HCEC 1CT (cell line): Measurements from ENCODE around the gene TTC34.

Experiments
- DNase-seq: peaks from one replicate; pipeline ENCODE4 v3.0.0-alpha.2; 2017

Gene TTC34

GRCh38 chr1:2829846-2830615, 28.5 kb upstream of the TTC34 start:
- DNase-seq: no peak

DNA sequence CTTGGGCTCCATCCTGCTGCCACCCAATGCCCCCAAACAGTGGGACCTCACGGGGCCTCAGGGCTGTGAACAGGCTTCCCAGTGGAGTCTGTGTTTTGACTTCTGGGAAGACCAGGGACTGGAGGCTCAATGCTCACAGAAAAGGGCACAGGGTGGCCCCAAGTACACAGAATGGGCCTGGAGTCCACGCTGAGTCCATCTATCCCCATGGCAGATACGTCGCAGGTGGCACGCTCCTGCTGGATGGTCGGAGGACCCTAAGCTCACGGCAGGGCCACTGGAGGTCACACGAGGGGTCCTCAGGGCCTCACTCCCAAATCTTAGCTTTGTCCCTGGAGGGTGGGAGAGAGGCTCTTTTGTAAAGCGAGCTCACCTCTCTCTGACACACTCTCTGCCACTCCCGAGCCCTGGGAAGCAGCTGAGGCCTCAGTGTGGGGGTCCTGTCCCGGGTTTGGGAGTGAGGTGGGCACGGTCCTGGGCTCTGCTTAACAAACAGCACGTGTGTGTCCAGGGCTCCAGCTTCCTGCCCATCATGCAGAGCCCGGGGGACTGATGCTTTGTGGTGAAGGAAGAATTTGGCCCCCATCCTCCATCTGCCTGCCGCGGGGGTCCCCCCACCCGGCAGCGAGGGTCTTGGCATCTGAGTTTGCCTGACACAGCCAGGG, 27.2 kb upstream of the TTC34 start:
- DNase-seq: no peak

DNA sequence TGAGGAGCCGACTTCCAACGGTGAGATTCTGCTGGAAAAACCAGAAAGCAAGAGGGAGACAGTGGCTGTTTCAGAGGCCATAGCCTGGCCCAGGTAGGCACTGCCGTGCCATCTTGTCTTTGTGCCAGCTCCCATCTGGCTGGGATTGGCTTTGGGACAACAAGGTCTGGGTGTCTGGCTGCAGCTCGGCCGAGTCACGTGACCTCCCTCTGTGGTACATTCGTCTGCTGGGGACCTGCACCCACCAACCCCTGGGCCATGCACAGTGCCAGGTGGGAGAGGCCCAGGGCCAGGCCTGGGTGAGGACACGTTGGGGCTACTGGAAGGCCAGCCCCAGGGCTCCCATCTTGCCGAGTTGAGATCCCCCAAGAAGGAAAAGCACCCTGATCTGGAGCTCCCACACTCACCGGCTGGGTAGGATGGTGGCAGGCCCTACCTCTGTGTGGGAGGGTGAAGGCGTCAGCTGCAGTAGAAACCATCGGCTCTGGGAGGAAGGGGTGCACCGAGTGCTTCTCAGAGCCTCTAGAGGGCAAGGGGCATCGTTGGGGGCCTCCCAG, 25.3 kb upstream of the TTC34 start:
- no peak for DNase-seq

DNA sequence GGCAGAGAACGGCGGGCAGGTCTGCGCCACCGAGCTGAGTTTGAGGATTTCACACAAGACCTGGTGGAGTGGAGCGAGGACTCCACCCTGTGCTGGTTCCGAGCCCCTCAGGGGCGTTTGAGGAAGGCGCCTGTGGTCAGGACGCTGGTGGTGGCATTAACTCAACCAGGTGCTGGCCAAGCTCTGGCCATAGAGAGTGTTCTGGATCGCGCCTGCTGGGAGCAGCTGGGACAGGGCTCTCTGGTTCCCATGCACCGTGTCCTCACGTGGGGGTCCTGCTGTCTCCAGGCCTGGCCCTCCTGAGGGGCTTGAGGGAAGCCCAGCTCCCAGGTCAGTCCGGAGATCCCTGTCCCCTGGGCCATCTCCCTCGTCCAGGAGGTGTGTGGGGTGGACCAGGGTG, 24.8 kb upstream of the TTC34 start:
- no peak for DNase-seq

DNA sequence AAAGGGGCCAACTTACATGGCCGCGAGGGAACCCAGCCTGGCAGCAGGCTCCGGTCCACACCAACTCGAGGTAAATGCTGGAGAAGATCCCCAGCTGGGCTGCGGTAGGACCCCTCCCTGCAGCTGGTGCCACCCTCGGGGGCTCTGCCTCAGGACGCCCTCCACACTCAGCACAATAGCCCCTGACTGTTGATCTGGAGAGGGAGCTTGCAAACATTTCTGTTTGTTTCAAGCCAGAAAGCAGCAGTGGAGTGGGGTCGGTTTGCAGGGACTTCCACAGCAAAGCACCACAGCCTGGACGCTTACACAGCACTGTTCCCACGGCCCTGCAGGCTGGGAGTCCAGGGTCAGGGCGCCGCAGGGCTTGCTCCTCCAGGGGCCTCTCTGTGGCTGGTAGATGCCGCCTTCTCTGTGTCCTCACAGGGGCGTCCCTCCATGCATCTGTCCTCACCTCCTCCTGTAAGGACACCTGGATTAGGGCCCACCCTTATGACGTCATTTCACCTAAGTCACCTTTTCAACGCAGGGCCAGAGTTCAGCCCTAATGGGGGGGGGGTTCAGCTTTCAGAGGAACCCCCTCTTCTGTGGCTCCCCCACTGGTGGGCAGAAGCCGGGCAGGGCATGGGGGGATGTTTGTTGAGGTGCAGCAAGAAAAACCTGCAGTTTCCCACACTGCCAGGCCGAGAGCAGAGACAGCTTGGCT, 24.1 kb upstream of the TTC34 start:
- no peak for DNase-seq

DNA sequence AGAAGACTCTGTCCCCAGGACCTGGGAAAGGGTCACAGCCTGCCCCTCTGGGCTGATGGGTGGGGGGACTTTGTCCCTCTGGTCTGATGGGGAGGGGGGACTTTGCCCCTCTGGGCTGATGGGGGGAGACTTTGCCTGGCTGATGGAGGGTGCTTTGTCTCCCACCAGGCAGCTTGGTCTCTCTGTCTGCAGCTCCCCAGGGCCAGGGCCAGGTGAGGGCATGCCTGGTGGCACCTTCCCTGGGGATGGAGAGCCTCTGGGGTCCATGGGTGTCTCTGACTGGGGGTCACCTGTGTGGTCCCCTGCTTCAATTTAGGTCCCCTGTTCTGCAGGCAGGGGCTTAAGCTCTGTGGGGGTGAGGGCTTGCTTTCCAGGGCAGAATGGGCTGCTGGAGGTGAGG, 23.5 kb upstream of the TTC34 start:
- no peak for DNase-seq

- no peak for DNase-seq
These were observed 22.6 kb upstream of the TTC34 start for GRCh38 chr1:2823921-2824610.

- no peak for DNase-seq
These were observed 21.2 kb upstream of the TTC34 start for GRCh38 chr1:2822621-2823145.

- no peak for DNase-seq
These were observed 20.6 kb upstream of the TTC34 start for GRCh38 chr1:2821966-2822620.

- no peak for DNase-seq
These were observed 20.0 kb upstream of the TTC34 start for GRCh38 chr1:2821373-2821955.

DNA sequence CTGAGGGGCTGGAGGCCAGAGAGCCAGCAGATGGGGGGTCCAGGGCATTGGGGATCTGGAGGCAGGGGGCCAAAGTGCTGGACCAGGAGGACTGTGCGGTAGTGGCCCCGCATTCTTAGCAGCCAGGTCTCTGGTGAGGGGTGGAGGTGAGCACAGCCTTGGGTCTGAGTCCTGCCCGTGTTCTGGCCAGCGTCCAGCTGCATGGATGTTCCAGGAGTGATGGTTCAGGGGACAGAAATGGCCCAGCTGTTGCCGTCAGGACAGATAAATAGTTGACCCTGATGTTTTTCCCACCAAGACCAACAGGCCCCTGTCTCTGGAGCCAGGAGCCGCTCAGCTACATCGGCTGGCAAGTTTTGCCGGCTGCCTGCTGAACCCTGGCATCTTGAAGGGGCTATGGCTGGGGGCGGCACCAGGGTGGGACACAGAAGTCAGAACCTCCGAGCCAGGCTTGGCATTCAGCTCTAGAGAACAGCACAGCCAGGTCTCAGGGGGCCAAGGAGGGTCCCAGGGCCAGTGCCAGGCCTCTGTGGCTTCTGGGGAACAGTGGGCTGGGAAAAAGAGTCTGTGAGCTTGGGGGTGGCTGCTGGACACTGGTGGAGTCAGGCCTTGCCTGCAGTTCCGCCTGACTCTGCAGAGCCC, 19.4 kb upstream of the TTC34 start:
- no peak for DNase-seq

DNA sequence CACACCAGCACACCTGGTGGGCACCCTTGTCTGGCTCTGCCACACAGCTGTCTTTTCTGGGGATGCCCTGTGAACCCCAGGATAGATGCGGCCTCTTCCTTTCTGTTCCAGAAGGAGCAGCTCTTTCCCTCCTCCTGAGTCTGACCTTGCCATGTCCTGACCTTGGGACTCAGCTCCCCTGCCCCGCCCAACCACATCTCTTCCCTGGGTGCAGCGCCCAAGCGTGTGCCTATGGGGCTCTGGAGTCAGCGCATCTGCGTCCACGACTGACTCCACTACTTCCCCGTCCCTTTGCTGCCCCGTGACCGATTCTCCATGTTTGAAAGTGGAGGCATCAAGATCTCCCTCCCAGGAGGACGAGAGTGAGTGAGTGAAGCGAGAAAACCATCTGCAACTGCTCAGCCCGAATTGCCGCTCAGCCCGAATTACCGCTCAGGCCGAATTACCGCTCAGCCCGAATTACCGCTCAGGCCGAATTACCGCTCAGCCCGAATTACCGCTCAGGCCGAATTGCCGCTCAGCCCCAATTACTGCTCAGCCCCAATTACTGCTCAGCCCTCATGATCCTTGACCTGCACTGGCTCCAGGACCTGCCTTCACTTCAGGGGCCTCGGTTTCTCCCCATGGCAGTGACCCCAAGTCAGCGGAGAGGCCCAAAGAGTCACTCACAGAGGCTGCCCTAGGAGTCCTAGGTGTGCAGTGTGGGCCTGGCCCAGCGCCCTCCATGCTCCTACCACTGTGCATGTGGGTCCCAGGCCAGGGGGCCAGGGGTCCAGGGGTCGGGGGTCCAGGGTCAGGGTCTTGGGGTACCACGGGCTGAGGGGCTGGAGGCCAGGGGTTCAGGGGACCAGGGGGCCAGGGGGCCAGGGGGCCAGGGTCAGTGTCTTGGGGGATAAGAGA, 18.6 kb upstream of the TTC34 start:
- DNase-seq: no peak

DNA sequence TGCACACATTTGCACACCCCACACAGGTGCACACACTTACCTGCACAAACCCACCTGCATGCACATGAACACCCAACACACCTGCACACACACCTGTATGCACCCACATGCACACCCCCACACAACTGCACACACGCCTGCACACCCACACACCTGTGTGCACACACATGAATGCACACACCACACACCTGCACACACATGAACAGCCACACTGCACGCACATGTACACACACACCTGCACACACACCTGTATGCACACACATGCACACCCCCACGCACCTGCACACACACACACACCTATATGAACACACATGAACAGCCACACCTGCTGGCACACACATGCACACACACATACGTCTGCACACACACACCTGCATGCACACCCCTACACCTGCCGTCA, 17.9 kb upstream of the TTC34 start:
- no peak for DNase-seq

- no peak for DNase-seq
These were observed 16.5 kb upstream of the TTC34 start for GRCh38 chr1:2817784-2818564.

DNA sequence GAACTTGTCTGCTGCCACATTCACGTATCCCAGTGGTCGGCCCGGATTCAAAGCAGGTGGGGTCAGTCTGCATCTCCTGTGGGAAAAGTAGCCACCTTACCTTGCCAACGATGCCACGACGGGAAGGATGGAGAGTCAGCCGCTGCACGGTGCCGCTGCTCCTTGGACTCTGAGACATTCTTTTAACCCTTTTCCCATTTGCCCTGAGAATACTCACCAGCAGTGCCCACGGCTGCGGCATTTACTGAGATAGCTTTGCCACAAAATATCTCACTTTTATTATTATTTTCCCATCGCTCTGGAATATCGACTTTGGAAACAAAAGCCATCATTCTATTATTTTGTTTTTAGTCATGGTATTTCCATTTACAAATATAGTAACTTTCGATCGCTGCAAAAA, 15.3 kb upstream of the TTC34 start:
- no peak for DNase-seq

GRCh38 chr1:2815551-2815950, 14.1 kb upstream of the TTC34 start:
- DNase-seq: no peak

DNA sequence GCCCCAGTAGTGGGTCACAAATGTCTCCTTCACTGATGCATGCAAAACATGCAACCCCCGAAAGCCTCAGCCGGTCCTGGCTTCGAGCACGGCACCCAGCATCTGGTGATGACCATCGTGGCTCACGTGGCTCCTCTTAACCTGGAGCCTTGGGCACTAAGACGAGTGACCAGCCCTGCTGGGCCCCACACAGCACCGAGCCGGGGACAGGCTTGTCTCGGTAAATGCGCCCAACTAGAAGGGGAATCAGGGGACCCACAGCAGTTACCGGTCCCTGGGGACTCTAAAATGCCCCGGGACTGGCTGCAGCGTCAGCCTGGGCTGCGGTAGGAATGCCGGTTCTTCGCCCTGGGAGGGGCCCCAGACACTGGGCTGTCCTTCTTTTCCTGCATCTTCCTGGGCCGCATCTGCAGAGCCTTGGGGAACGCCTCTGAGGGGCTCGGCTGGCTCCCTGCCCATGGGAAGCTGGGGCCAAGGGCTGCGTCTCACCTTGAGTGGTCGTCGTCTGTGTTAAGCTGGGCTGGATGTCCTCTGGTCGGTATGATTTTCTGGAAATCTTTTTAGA, 13.1 kb upstream of the TTC34 start:
- no peak for DNase-seq

GRCh38 chr1:2812939-2813653, 11.6 kb upstream of the TTC34 start:
- DNase-seq: no peak
